Measurements from ENCODE around the gene ARGLU1. TPM values are rescaled to one million over a fixed set of nuclear protein-coding genes. Genes with fewer than 3 reads are reported as not detected.

Gene ARGLU1
- total and polyA plus RNA-seq, 5 experiments from 2014 or later, result 37.0 to 294 (median 46.3) TPM

DNA sequence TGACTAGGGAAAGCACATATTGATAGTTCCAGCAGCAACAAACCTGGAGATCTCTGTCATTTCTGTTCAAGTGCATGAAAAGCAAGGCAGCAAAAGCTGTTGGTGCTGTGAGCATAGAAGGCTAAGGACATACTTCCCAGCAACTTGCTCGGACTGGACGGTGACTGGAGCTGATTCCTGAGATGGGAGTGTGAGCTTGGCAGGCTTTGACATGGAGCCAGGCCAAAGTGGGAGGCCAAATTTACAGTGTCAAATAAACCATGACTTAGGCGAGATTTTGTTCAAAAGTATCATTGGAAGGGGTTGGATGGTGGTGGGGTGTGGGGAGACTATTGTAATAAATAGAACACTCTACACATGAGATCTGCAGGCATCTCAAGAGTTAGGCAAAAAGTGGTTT, 5.9 kb upstream of the ARGLU1 start:
- no peak for DNase-seq
- no peak for ATAC-seq
- Mint-ChIP-seq H3K4me3 (no peak overlapping the region), H3K36me3 (peaks cover 3 to 21% (median 6%) of the 10 kb centered on the region in 3 donors), H3K4me1 (peaks cover 2 to 15% (median 13%) of the 10 kb centered on the region in 4 donors), H3K27me3 (no peaks in the 10 kb centered on the region), H3K27ac (no peak overlapping the region), H3K9me3 (peaks cover 0 to 5% (median 0%) of the 10 kb centered on the region in 9 donors)
- POLR2A ChIA-PET, result no interaction called here

DNA sequence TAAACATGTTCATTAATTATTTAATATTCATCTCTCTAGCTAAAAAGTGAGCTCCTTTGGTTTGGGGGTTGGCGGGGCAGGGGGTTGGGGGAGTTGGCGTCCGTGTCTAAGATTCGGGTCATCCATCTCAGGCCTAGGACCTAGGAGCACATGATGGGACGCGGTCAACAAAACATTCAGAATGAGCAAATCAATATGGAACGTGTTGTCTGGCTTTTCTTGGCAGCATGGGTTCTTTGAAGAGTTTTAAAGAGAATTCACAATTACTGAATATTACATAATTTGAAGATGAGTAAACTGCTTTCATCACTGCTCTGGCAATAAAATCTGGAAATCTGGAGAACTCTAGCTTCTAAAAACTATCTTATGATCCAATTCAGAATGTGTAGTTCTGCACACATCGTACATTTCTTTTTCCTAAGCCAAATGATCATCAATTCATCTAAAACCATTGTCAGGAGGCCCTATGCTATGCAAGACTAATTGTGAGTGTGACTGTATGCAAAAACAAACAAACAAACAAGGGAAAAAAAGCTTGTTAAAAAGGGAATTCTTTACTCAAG, 5.4 kb upstream of the ARGLU1 start:
- Mint-ChIP-seq H3K4me1 (peaks cover 2 to 20% (median 17%) of the 10 kb centered on the region in 4 donors), H3K9me3 (peaks cover 0 to 5% (median 0%) of the 10 kb centered on the region in 9 donors), H3K27me3 (no peaks in the 10 kb centered on the region), H3K36me3 (peaks cover 2 to 17% (median 4%) of the 10 kb centered on the region in 3 donors), H3K4me3 (no peak overlapping the region), H3K27ac (no peak overlapping the region)
- POLR2A ChIA-PET, result no interaction called here
- DNase-seq (no peak), ATAC-seq (no peak)

DNA sequence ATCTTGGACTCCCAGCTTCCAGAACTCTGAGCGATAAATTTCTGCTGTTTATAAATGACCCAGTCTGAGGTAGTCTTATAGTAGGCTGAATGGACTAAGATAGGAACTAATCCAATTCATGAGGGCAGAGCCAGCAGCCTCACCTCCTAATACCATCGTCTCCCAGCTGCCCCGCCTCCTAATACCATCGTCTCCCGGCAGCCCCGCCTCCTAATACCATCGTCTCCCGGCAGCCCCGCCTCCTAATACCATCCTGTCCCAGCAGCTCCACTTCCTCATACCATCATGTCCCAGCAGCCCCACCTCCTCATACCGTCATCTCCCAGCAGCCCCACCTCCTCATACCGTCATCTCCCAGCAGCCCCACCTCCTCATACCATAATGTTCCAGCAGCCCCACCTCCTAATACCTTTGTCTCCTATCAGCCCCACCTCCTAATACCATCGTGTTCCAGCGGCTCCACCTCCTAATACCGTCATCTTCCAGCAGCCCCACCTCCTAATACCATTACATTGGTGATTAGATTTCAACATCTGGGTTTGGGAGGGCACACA, 2.4 kb upstream of the ARGLU1 start:
- POLR2A ChIA-PET, result interaction anchor here (6.1 kb wide), 1 partner anchor 35 kb away, joined by 53 read pairs; the partner anchor contains the start of gene EFNB2
- peak overlapping the region in 4 of 10 donors; percentile 10 to 74 (median 62) for H3K27ac Mint-ChIP-seq
- peaks cover 18 to 43% (median 37%) of the 10 kb centered on the region in 4 donors for H3K4me1 Mint-ChIP-seq
- no peak for ATAC-seq
- DNase-seq, result peak in 6 of 10 donors; percentile 29 to 65 (median 49)
- no peaks in the 10 kb centered on the region for H3K27me3 Mint-ChIP-seq
- H3K9me3 Mint-ChIP-seq, result peaks cover 0 to 5% (median 0%) of the 10 kb centered on the region in 9 donors
- peak overlapping the region in 6 of 10 donors; percentile 12 to 76 (median 52) for H3K4me3 Mint-ChIP-seq
- H3K36me3 Mint-ChIP-seq, result peaks cover 0 to 12% (median 4%) of the 10 kb centered on the region in 3 donors

DNA sequence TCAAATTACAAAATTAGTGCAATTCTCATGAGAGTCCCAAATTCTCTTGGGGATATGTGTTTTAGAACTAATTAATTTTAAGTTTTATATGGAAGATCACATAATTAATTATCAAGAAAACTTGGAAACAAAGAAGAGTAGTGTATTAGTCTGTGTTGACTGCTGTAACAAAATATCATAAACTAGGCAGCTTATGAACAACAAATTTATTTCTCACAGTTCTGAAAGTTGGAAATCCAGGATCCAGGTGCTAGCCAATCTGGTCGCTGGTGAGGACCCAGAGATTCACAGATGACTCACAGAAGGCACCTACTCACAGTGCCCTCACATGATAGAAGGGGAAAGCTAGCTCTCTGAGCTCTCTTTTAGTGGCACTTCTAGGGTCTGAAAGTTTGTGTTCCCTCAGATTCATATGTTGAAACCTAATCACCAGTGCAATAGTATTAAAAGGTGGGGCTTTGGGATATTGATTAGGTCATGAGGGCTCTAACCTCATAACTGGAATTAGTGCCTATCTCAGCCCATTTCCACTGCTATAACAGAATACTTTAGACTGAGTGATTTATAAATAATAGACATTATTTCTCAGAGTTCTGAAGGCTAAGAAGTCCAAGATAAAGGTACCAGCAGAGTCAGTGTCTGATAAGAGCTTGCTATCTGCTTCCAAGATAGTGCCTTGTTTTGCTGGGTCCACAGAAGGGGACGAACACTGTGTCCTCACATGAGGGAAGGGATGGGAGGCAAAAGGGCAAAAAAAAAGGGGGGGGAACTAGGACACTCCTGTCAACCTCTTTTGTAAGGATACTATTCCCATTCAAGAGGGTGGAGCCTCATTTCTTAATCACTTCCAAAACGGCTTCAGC, 1.5 kb upstream of the ARGLU1 start:
- H3K4me3 Mint-ChIP-seq, result peak overlapping the region in 1 of 10 donors; percentile 37
- no peaks in the 10 kb centered on the region for H3K27me3 Mint-ChIP-seq
- peaks cover 27 to 52% (median 47%) of the 10 kb centered on the region in 4 donors for H3K4me1 Mint-ChIP-seq
- POLR2A ChIA-PET, result interaction anchor here (6.1 kb wide), 1 partner anchor 34 kb away, joined by 53 read pairs; the partner anchor contains the start of gene EFNB2
- H3K27ac Mint-ChIP-seq, result peak overlapping the region in 2 of 10 donors; percentile 3 to 52
- DNase-seq (no peak), ATAC-seq (no peak)
- peaks cover 0 to 5% (median 0%) of the 10 kb centered on the region in 9 donors for H3K9me3 Mint-ChIP-seq
- peaks cover 0 to 10% (median 0%) of the 10 kb centered on the region in 3 donors for H3K36me3 Mint-ChIP-seq

DNA sequence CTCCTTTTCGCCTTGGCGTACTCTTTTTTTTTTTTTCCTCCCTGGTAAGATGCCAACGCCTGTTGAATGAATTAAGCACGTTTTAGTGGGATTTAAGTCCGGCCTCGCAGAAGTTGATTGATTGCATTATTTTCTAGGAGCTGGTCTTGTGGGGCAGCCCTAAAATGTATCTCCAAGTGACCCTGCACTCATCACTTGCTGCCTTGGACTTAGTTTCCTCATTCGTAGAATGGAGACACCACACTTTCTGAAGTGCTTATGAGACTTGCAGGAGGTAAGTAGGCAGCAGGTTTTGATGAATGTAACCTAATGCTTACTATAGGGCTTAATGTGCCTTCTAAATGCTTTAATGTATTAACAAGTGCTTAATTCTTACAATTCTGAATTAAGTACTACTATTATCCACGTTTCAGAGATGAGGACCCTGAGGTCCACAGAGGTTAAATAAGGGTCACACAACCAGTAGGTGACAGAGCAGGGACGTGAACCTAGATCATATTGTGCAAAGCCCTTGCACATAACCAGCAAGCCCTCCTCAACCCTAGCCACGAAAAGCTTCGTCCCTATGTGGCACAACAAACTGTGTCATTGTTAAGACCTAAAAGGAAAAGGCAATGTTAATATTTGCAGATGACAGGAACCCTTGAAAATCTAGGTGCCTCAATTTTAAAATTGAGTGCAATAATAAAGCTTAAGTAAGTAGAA, 514 bp upstream of the ARGLU1 start:
- POLR2A ChIA-PET, result interaction anchor here (0.7 to 6.1 kb wide), 3 partner anchors 11 to 1429 kb away, joined by 3 to 53 read pairs (median 3); partner anchors contain the start of gene EFNB2
- ATAC-seq, result peak; percentile 20 to 27
- H3K4me1 Mint-ChIP-seq, result peaks cover 32 to 62% (median 57%) of the 10 kb centered on the region in 4 donors

DNA sequence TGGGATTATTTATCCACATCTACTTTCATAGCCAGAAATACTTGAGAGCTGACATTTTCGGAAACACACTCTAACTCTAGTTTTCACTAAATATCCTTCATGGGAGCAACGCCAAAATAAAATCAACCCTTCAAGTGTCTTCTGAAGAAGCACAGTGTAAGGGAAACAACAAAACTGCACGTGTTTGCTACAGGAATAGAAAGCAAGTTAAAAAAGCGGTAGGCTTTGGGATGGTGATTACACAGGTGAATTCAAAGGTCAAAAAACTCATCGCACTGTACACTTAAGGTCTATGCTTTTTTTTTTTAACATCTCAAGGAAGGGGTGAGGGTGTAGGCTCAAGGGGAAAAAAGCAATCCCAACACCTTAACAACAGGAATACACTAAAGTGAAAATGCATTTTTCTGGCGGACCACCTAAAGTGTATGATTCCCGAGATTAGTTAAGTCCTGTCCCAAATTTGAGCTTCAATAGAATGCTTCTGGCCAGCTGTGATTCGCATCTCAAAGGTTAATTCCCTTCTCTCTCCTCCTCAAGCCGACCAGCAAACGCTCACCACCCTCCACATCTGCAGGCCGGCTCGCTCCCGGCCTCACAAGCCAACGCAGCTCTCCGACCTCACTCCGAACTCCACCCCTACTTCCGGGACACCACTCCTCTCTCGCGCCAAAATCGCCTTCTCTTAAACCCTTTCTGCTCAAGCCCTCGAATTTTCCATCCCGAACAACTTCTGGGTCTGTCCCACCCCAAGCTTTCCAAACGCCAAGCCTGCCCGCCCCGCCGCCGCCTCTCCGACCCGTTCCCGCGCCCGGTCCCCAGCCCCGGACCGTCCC, 1.1 kb downstream of the ARGLU1 start:
- Mint-ChIP-seq H3K4me1 (peaks cover 40 to 76% (median 69%) of the 10 kb centered on the region in 4 donors), H3K27me3 (no peaks in the 10 kb centered on the region), H3K9me3 (no peaks in the 10 kb centered on the region), H3K27ac (peak overlapping the region; percentile 90 to 98 (median 96)), H3K4me3 (peak overlapping the region; percentile 87 to 100 (median 97)), H3K36me3 (no peaks in the 10 kb centered on the region)
- ATAC-seq, result peak in 1 of 2 donors; percentile 21
- peak in 4 of 10 donors; percentile 1 to 28 (median 16) for DNase-seq
- POLR2A ChIA-PET, result interaction anchor here (0.7 to 6.1 kb wide), 4 partner anchors 10 to 1427 kb away, joined by 3 to 53 read pairs (median 3); partner anchors contain the start of gene EFNB2

More for the DNA sequence above, 514 bp upstream of the ARGLU1 start:
- Mint-ChIP-seq H3K4me3 (peak overlapping the region; percentile 87 to 100 (median 97)), H3K9me3 (no peaks in the 10 kb centered on the region), H3K27me3 (no peaks in the 10 kb centered on the region), H3K27ac (peak overlapping the region; percentile 90 to 98 (median 96)), H3K36me3 (peaks cover 0 to 10% (median 0%) of the 10 kb centered on the region in 3 donors)
- DNase-seq, result no peak

DNA sequence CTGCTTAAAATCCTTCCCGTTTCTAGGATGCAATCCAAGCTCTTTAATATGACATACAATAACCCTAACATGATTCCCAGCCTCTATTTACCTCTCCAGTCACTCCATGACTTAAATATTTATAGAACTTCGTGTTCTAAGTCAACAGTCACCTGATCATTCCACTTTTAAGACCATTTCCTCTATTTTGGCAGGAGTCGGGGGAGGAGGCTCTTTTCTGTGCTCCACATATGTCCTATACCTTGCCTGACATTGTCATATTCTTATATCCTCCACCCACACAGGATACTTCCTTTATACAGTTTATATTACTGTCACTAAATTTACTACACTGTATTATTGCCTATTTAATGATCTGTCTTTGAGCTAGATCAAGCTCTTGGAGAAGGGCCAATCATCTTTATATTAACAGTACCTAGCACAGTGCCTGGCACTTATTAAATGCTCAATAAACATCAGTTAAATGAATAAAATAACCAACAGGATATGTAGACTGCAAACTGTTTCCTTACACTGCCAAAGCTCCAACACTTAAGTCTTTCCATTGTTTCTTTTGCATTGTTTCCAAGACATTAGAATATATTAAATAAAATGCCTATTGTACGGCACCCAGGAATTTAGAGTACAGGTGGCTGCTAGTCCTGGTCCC, 2.7 kb downstream of the ARGLU1 start:
- Mint-ChIP-seq H3K27ac (peak overlapping the region; percentile 28 to 98 (median 57)), H3K36me3 (no peaks in the 10 kb centered on the region), H3K9me3 (no peaks in the 10 kb centered on the region), H3K4me1 (peaks cover 45 to 84% (median 78%) of the 10 kb centered on the region in 4 donors), H3K27me3 (no peaks in the 10 kb centered on the region), H3K4me3 (peak overlapping the region; percentile 87 to 100 (median 97))
- ATAC-seq (no peak), DNase-seq (no peak)
- POLR2A ChIA-PET, result interaction anchor here (6.1 kb wide), 1 partner anchor 30 kb away, joined by 53 read pairs; the partner anchor contains the start of gene EFNB2

DNA sequence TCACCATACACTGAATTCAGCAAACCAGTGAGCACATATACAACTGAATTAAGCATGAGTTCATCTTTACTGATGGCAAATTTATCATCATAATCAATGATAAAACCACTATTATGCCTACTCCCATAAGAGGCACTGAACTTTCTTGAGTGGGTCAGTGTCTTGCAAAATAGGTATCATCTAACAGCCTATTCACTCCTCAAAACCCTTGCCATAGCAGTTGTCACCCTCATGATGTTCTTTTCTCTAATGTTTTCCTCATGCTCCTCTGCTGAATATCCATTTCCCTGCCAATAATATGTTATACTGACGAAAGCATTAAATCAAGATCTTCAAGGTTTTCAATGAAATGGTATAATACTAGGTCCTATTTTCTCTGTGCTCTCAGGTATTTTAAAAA, 5.6 kb downstream of the ARGLU1 start:
- peaks cover 40 to 82% (median 76%) of the 10 kb centered on the region in 4 donors for H3K4me1 Mint-ChIP-seq
- peak overlapping the region in 9 of 10 donors; percentile 14 to 63 (median 55) for H3K4me3 Mint-ChIP-seq
- ATAC-seq, result no peak
- H3K9me3 Mint-ChIP-seq, result no peaks in the 10 kb centered on the region
- no peak for DNase-seq
- H3K36me3 Mint-ChIP-seq, result peaks cover 0 to 26% (median 13%) of the 10 kb centered on the region in 3 donors
- POLR2A ChIA-PET, result interaction anchor here (0.8 kb wide), 1 partner anchor 26 kb away, joined by 3 read pairs; no protein-coding TSS in a partner anchor
- peak overlapping the region in 7 of 10 donors; percentile 22 to 70 (median 40) for H3K27ac Mint-ChIP-seq
- no peaks in the 10 kb centered on the region for H3K27me3 Mint-ChIP-seq

DNA sequence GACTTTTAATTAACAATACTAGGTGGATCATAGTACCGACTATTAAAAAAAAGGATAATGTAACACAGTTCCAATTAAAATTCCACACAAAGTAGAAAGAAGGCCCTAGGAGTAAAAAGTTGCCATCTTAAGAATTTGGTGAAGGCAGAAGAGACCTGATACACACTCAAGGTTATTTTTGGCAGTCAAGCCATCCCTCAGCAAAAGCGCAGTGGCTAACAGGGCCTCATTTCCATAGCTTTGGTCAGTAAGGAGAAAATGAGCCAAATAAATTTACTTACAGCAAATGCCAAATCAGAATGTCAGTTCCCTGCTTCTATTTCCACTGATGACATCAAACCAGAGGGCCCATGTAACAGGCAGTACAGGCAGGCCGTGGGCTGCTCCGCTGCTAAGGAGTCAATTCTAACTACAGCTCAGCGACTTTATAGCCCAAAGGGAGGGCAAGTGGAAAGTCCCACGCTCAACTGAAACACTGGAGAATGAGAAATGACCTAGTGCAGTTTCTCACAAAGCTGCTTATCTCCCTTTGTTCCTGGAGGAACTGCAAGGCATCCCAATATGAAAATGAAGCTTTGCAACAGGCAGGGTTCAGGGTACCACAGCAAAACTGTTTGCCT, 6.3 kb downstream of the ARGLU1 start:
- peaks cover 39 to 85% (median 75%) of the 10 kb centered on the region in 4 donors for H3K4me1 Mint-ChIP-seq
- H3K27me3 Mint-ChIP-seq, result no peaks in the 10 kb centered on the region
- peak overlapping the region; percentile 5 to 59 (median 48) for H3K4me3 Mint-ChIP-seq
- H3K9me3 Mint-ChIP-seq, result no peaks in the 10 kb centered on the region
- POLR2A ChIA-PET, result interaction anchor here (0.8 kb wide), 1 partner anchor 25 kb away, joined by 3 read pairs; no protein-coding TSS in a partner anchor
- H3K36me3 Mint-ChIP-seq, result peaks cover 0 to 33% (median 14%) of the 10 kb centered on the region in 3 donors
- H3K27ac Mint-ChIP-seq, result peak overlapping the region in 8 of 10 donors; percentile 8 to 70 (median 50)
- ATAC-seq, result peak; percentile 64 to 78
- DNase-seq, result peak in 2 of 10 donors; percentile 3 to 13

DNA sequence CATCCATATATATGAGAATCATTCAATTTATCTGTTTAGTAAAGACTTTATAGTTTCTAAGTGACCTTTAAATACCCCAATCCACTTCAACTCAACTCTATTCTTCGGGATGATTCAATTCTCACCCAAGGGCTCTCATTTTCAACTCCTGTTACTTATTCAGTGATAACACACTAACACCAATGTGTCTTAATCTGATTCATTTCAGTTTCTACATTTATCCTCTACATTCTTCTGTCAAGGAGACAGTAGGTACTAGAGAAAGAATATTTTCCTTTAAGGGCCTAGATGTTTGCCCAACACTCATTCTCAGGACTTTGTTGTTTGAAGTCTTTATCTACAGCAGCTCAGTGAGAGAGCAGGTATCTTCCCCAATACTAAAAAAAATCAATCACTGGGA, 7.1 kb downstream of the ARGLU1 start:
- DNase-seq, result no peak
- H3K4me1 Mint-ChIP-seq, result peaks cover 32 to 85% (median 69%) of the 10 kb centered on the region in 4 donors
- H3K27ac Mint-ChIP-seq, result peak overlapping the region in 8 of 10 donors; percentile 1 to 65 (median 36)
- POLR2A ChIA-PET, result no interaction called here
- H3K4me3 Mint-ChIP-seq, result peak overlapping the region in 5 of 10 donors; percentile 7 to 55 (median 31)
- no peak for ATAC-seq
- H3K9me3 Mint-ChIP-seq, result no peaks in the 10 kb centered on the region
- no peaks in the 10 kb centered on the region for H3K27me3 Mint-ChIP-seq
- H3K36me3 Mint-ChIP-seq, result peaks cover 0 to 41% (median 16%) of the 10 kb centered on the region in 3 donors
